ENCODE measurements around the gene GANAB.

GRCh38 chr11:62599901-62600300, 46.5 kb downstream of the GANAB start:
- TF ChIP-seq LEF1 (IDR thresholded peaks at IDR 0.05; ENCODE audit: borderline replicate concordance) (no peak), FOXM1 (IDR thresholded peaks at IDR 0.05; ENCODE audit: borderline replicate concordance) (no peak), ZNF384 (IDR thresholded peaks at IDR 0.05) (no peak), TARDBP (IDR thresholded peaks at IDR 0.05) (no peak), ELF4 (IDR thresholded peaks at IDR 0.05) (no peak), HDGF (IDR thresholded peaks at IDR 0.05; ENCODE audit: borderline replicate concordance) (no peak), FOXK2 (IDR thresholded peaks at IDR 0.05) (no peak), PKNOX1 (IDR thresholded peaks at IDR 0.05) (no peak), SUZ12 (IDR thresholded peaks at IDR 0.05) (no peak), ARNT (IDR thresholded peaks at IDR 0.05) (no peak), FOXA1 (IDR thresholded peaks at IDR 0.05) (no peak)

Data from HEK293T (cell line).